Loucy (cell line): ENCODE results near the gene SNRPF.

Source experiments
- EZH2phosphoT487 ChIP-seq: fragments of 200-600 bp; IDR thresholded peaks from 2 replicates; pipeline ENCODE4 v1.6.1; 2018; ENCODE audit warnings: antibody characterized with exemption, mild to moderate bottlenecking, moderate library complexity, borderline replicate concordance
- TF ChIP-seq, protein P1 (sequence below): fragments of 200-600 bp; sonication (generic); conservative IDR thresholded peaks from 2 replicates; pipeline ENCODE4 v1.5.1; 2014; ENCODE audit warnings: mild to moderate bottlenecking, antibody characterized with exemption, low read length

DNA sequence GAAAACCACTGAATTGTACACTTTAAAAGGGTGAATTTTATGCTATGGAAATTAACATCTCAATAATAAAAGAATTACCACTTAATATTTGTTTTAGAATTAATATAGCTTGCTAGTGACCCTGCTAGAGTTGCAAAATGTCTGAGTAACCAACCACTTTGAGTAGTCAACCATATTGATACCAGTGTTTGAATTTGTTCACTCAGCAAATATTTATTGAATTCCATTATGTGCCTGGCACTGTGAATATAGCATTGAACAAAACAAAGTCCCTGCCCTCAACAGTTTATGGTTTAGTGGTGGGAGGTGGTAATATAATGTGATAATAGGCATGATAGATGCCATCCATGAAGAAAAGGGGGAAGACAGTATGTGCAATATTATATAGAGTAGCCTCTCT, 4.6 kb downstream of the SNRPF start:
- TF ChIP-seq, protein P1, sequence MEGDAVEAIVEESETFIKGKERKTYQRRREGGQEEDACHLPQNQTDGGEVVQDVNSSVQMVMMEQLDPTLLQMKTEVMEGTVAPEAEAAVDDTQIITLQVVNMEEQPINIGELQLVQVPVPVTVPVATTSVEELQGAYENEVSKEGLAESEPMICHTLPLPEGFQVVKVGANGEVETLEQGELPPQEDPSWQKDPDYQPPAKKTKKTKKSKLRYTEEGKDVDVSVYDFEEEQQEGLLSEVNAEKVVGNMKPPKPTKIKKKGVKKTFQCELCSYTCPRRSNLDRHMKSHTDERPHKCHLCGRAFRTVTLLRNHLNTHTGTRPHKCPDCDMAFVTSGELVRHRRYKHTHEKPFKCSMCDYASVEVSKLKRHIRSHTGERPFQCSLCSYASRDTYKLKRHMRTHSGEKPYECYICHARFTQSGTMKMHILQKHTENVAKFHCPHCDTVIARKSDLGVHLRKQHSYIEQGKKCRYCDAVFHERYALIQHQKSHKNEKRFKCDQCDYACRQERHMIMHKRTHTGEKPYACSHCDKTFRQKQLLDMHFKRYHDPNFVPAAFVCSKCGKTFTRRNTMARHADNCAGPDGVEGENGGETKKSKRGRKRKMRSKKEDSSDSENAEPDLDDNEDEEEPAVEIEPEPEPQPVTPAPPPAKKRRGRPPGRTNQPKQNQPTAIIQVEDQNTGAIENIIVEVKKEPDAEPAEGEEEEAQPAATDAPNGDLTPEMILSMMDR: no peak
- no peak for TF ChIP-seq EZH2phosphoT487
